Measurements from ENCODE around the gene C3orf18. TPM values are rescaled to one million over a fixed set of nuclear protein-coding genes. Genes with fewer than 3 reads are reported as not detected.

C3orf18 gene
- total and polyA plus RNA-seq, 3 donors from 2014 or later: 14.9 to 28.8 (median 21.0) TPM

GRCh38 chr3:50607271-50608091, 39.9 kb upstream of the C3orf18 start:
- H3K27ac ChIP-seq: no peak overlapping the region
- no peak for TF ChIP-seq CTCF (IDR thresholded peaks at IDR 0.05)
- no peak for TF ChIP-seq POLR2A (IDR thresholded peaks at IDR 0.05)
- 88 to 92% methylated on average over 6 to 29 of the region's 29 CpGs for WGBS, 2 donors

GRCh38 chr3:50606596-50606995, 39.0 kb upstream of the C3orf18 start:
- intact Hi-C loops (cut with DNase I; ENCODE audit: low total_unique reads): no loop called here
- TF ChIP-seq POLR2A (IDR thresholded peaks at IDR 0.05) (no peak), CTCF (IDR thresholded peaks at IDR 0.05) (no peak)
- Histone ChIP-seq H3K36me3 (ENCODE audit: low read depth, missing control alignments) (no peaks in the 10 kb centered on the region), H3K9me3 (no peaks in the 10 kb centered on the region), H3K27me3 (no peaks in the 10 kb centered on the region), H3K4me1 (peaks cover 59% of the 10 kb centered on the region), H3K27ac (no peak overlapping the region), H3K4me3 (no peak overlapping the region)
- no peak for DNase-seq
- WGBS, 2 donors: 73 to 76% methylated on average over 6 of the region's 6 CpGs

More at GRCh38 chr3:50607271-50608091, 39.9 kb upstream of the C3orf18 start:
- intact Hi-C loops (cut with DNase I; ENCODE audit: low total_unique reads): no loop called here
- H3K4me1 ChIP-seq: peaks cover 54% of the 10 kb centered on the region
- no peak for DNase-seq
- no peaks in the 10 kb centered on the region for H3K27me3 ChIP-seq
- no peak overlapping the region for H3K4me3 ChIP-seq
- H3K9me3 ChIP-seq: no peaks in the 10 kb centered on the region
- H3K36me3 ChIP-seq (ENCODE audit: low read depth, missing control alignments): no peaks in the 10 kb centered on the region

- H3K4me1 ChIP-seq: peaks cover 61% of the 10 kb centered on the region
- no peak for TF ChIP-seq CTCF (IDR thresholded peaks at IDR 0.05)
- no peak for TF ChIP-seq POLR2A (IDR thresholded peaks at IDR 0.05)
- peak overlapping the region; percentile 39 to 53 for H3K27ac ChIP-seq
- no peaks in the 10 kb centered on the region for H3K27me3 ChIP-seq
- H3K4me3 ChIP-seq: no peak overlapping the region
- H3K36me3 ChIP-seq (ENCODE audit: low read depth, missing control alignments): no peaks in the 10 kb centered on the region
- H3K9me3 ChIP-seq: no peaks in the 10 kb centered on the region
- 66 to 71% methylated on average over 5 of the region's 5 CpGs for WGBS, 2 donors
- DNase-seq: no peak
- intact Hi-C loops (cut with DNase I; ENCODE audit: low total_unique reads): no loop called here
These were observed 38.4 kb upstream of the C3orf18 start for GRCh38 chr3:50605901-50606326.

- no peak for TF ChIP-seq CTCF (IDR thresholded peaks at IDR 0.05)
- no peak for TF ChIP-seq POLR2A (IDR thresholded peaks at IDR 0.05)
- WGBS, 2 donors: 56 to 66% methylated on average over 14 of the region's 14 CpGs
- DNase-seq: peak; percentile 74
- intact Hi-C loops (cut with DNase I; ENCODE audit: low total_unique reads): no loop called here
- no peaks in the 10 kb centered on the region for H3K9me3 ChIP-seq
- H3K36me3 ChIP-seq (ENCODE audit: low read depth, missing control alignments): no peaks in the 10 kb centered on the region
- no peaks in the 10 kb centered on the region for H3K27me3 ChIP-seq
- peak overlapping the region; percentile 53 to 65 for H3K27ac ChIP-seq
- H3K4me1 ChIP-seq: peaks cover 62% of the 10 kb centered on the region
- H3K4me3 ChIP-seq: no peak overlapping the region
These were observed 37.4 kb upstream of the C3orf18 start for GRCh38 chr3:50604628-50605588.

Data from testis (tissue), 3 donors.